H1 (cell line): ENCODE measurements around the gene TPBG. TPM values are rescaled to one million over a fixed set of nuclear protein-coding genes. Genes with fewer than 3 reads are reported as not detected.

Experiments
- CTBP2 ChIP-seq: IDR thresholded peaks from 2 replicates; pipeline ENCODE4 v1.7.0; 2011; ENCODE audit warnings: borderline replicate concordance, mild to moderate bottlenecking, moderate library complexity, mixed read lengths, low read length; ENCODE audit not compliant: insufficient read depth, insufficient read length
- POU5F1 ChIP-seq: IDR thresholded peaks from 2 replicates; pipeline ENCODE4 v1.6.1; 2011; ENCODE audit warnings: low read depth, mild to moderate bottlenecking, low read length, moderate library complexity
- RAD21 ChIP-seq, 2 experiments: IDR thresholded peaks in 1 of 2; conservative IDR thresholded peaks in 1 of 2; 2 replicates each; pipeline ENCODE4 v1.6.1; 2011; ENCODE audit warnings: low read depth in 2 of 2, low read length in 2 of 2, improper control_type of control experiment in 1 of 2, inconsistent platforms in 1 of 2, mild to moderate bottlenecking in 1 of 2, moderate library complexity in 1 of 2
- SIN3A ChIP-seq, 2 experiments: IDR thresholded peaks in 1 of 2; conservative IDR thresholded peaks in 1 of 2; 2 replicates each; pipeline ENCODE4 v1.6.1; 2011 to 2012; ENCODE audit warnings: low read length in 2 of 2, improper control_type of control experiment in 1 of 2, low read depth in 1 of 2, mild to moderate bottlenecking in 1 of 2
- SIX5 ChIP-seq: IDR thresholded peaks from 2 replicates; pipeline ENCODE4 v1.6.1; 2011; ENCODE audit warnings: mild to moderate bottlenecking, low read depth, low read length
- polyA plus RNA-seq, 7 experiments: library from polyadenylated mRNA; depleted of rRNA in 3 of 7; stranded (reverse) in 5 of 7; unstranded in 2 of 7; fragments of >200 nt in 5 of 7; fragments of 200-250 nt in 2 of 7; gene quantifications; 1 replicate in 5 of 7; 2 replicates in 1 of 7; 4 replicates in 1 of 7; pipeline versions ENCODE4 v1.2.1 to v1.2.3, GENCODE V29; 2011 to 2013; ENCODE audit warnings: missing spikeins in 2 of 7, mixed read lengths in 2 of 7
- total RNA-seq: library from RNA; stranded (reverse); fragmentation: NEBNext Ultra II Directional; extraction: Animal tissue kit (Norgen Biotek cat#: 25700); gene quantifications from 2 replicates; pipeline ENCODE4 v1.2.1, GENCODE V29; 2021

The TPBG gene
- total and polyA plus RNA-seq, 2 of the 8 experiments (the other 6 are each of a cell fraction or from before 2014, with no cell fraction given), result 28.4 to 33.6 TPM

DNA sequence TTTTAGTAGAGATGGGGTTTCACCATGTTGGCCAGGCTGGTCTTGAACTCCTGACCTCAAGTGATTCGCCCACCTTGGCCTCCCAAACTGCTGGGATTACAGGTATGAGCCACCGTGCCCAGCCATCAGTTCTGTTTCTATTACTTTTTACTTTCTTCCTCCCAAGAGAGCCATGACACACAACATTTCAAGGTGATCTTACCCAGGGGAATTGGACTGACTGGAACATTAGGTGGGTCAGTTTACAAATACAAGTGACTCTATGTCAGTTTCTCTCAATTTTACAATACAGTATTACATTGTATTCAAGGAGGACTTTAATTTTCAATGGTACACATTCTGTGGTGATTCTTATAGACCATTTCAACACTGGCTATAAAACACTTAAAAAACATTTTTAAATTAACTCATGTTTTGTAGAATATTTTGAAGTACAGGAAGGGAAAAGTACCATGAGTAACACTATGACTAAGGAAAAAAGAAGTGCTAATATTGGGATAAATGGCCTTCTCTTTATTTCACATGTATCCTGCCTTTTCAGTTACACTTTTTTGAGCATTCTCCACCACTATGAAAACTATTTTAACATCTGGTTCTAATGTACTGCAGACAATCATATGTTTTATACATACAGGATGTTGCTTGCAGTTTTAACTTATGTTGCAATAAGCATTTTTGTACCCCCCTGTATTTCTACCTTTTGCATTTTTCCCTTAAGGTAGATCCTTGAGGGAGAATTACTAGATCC, 8.4 kb downstream of the TPBG start (continued):
- TF ChIP-seq SIN3A (conservative IDR thresholded peaks at IDR 0.05 in 1 of 2, IDR thresholded peaks at IDR 0.05 in 1 of 2; ENCODE audit: low read depth in 1 of 2, low read length in 2 of 2), result no peak
- TF ChIP-seq POU5F1, result no peak
- TF ChIP-seq RAD21 (IDR thresholded peaks at IDR 0.05 in 1 of 2, conservative IDR thresholded peaks at IDR 0.05 in 1 of 2; ENCODE audit: low read depth in 2 of 2, low read length in 2 of 2), result no peak
- no peak for TF ChIP-seq CTBP2
- TF ChIP-seq SIX5, result no peak
